Measurements from ENCODE around the gene CASS4. TPM values are rescaled to one million over a fixed set of nuclear protein-coding genes. Genes with fewer than 3 reads are reported as not detected.

CASS4 gene
- polyA plus RNA-seq, 1 donor (not counting 4 experiments of a cell fraction or from before 2014, with no cell fraction given) = 0.01 TPM

DNA sequence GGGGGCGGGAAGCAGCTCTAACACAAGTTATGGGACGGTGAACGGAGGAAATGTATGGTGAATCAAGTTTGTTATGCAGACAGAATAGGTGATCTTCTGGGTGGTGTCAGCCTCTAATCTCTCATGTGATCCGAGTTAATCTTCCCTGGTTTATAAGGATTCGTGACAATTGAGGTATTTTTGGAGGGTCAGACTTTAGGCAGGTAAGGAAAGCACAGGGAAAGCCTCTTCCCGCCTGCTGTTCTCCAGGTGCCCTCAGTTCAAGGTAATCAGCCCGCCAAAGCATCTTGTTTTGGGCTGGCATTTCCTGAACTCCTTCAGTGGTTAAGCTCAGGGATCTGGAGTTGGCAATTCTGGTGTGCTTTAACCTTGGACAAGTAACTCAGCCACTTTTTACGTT, 18.4 kb upstream of the CASS4 start:
- Histone ChIP-seq H3K79me2 (ENCODE audit: control insufficient read depth, insufficient read depth, low read length) (peaks cover 65% of the 10 kb centered on the region), H3K4me1 (ENCODE audit: control insufficient read depth, extremely low read depth, insufficient read depth, low read length) (peaks cover 13% of the 10 kb centered on the region), H3K4me3 (ENCODE audit: control insufficient read depth in 2 of 3, extremely low read depth in 1 of 3, insufficient read depth in 2 of 3, low read depth in 1 of 3, low read length in 3 of 3) (peak overlapping the region; percentile 70 to 92 (median 90)), H3K27ac (ENCODE audit: control insufficient read depth, insufficient read depth, low read length) (no peak overlapping the region), H3K27me3 (ENCODE audit: control insufficient read depth, extremely low read depth, insufficient read depth, low read length) (no peaks in the 10 kb centered on the region), H3K9ac (ENCODE audit: control insufficient read depth, extremely low read depth, insufficient read depth, low read length) (peak overlapping the region; percentile 91), H3K9me3 (ENCODE audit: control insufficient read depth, low read depth, low read length) (no peaks in the 10 kb centered on the region), H3K4me2 (ENCODE audit: control insufficient read depth, extremely low read depth, insufficient read depth, low read depth, low read length) (peak overlapping the region; percentile 75), H3K9me1 (ENCODE audit: control insufficient read depth, extremely low read depth, insufficient read depth, low read length) (no peaks in the 10 kb centered on the region), H4K20me1 (ENCODE audit: control insufficient read depth, extremely low read depth, insufficient read depth, low read length) (no peaks in the 10 kb centered on the region), H2AFZ (ENCODE audit: control insufficient read depth, low read length) (no peak overlapping the region), H3K36me3 (ENCODE audit: control insufficient read depth in 2 of 2, extremely low read depth in 1 of 2, insufficient read depth in 2 of 2, low read length in 2 of 2) (peaks cover 13 to 22% of the 10 kb centered on the region in 2 experiments)
- TF ChIP-seq CTCF (optimal IDR thresholded peaks at IDR 0.05 in 1 of 3, IDR thresholded peaks at IDR 0.05 in 1 of 3, conservative IDR thresholded peaks at IDR 0.05 in 1 of 3; ENCODE audit: extremely low read depth in 1 of 3, insufficient read depth in 2 of 3, low read length in 3 of 3) (no peak), EZH2 (IDR thresholded peaks at IDR 0.05; ENCODE audit: low read length) (no peak)
- no peak for DNase-seq (ENCODE audit: low read depth, low spot score)
- no peak for FAIRE-seq
- dilution Hi-C loops (cut with MboI; ENCODE audit: extremely low pct_ligation_motif_present, low sequenced_read_pairs) = no loop called here

- FAIRE-seq = no peak
- TF ChIP-seq CTCF (optimal IDR thresholded peaks at IDR 0.05 in 1 of 3, IDR thresholded peaks at IDR 0.05 in 1 of 3, conservative IDR thresholded peaks at IDR 0.05 in 1 of 3; ENCODE audit: extremely low read depth in 1 of 3, insufficient read depth in 2 of 3, low read length in 3 of 3) = no peak
- no peak for TF ChIP-seq EZH2 (IDR thresholded peaks at IDR 0.05; ENCODE audit: low read length)
Observed at GRCh38 chr20:56395166-56395565, 16.9 kb upstream of the CASS4 start.

More at GRCh38 chr20:56395166-56395565, 16.9 kb upstream of the CASS4 start:
- H3K27me3 ChIP-seq (ENCODE audit: control insufficient read depth, extremely low read depth, insufficient read depth, low read length) = no peaks in the 10 kb centered on the region
- dilution Hi-C loops (cut with MboI; ENCODE audit: extremely low pct_ligation_motif_present, low sequenced_read_pairs) = no loop called here
- no peak overlapping the region for H3K27ac ChIP-seq (ENCODE audit: control insufficient read depth, insufficient read depth, low read length)
- no peak overlapping the region for H3K9ac ChIP-seq (ENCODE audit: control insufficient read depth, extremely low read depth, insufficient read depth, low read length)
- H2AFZ ChIP-seq (ENCODE audit: control insufficient read depth, low read length) = no peak overlapping the region
- no peaks in the 10 kb centered on the region for H3K9me3 ChIP-seq (ENCODE audit: control insufficient read depth, low read depth, low read length)
- peaks cover 13% of the 10 kb centered on the region for H3K4me1 ChIP-seq (ENCODE audit: control insufficient read depth, extremely low read depth, insufficient read depth, low read length)
- DNase-seq (ENCODE audit: low read depth, low spot score) = no peak
- H3K79me2 ChIP-seq (ENCODE audit: control insufficient read depth, insufficient read depth, low read length) = peaks cover 50% of the 10 kb centered on the region
- H3K9me1 ChIP-seq (ENCODE audit: control insufficient read depth, extremely low read depth, insufficient read depth, low read length) = no peaks in the 10 kb centered on the region
- H3K4me2 ChIP-seq (ENCODE audit: control insufficient read depth, extremely low read depth, insufficient read depth, low read depth, low read length) = no peak overlapping the region
- H3K36me3 ChIP-seq (ENCODE audit: control insufficient read depth in 2 of 2, extremely low read depth in 1 of 2, insufficient read depth in 2 of 2, low read length in 2 of 2) = peaks cover 17 to 27% of the 10 kb centered on the region in 2 experiments
- no peaks in the 10 kb centered on the region for H4K20me1 ChIP-seq (ENCODE audit: control insufficient read depth, extremely low read depth, insufficient read depth, low read length)
- H3K4me3 ChIP-seq (ENCODE audit: control insufficient read depth in 2 of 3, extremely low read depth in 1 of 3, insufficient read depth in 2 of 3, low read depth in 1 of 3, low read length in 3 of 3) = no peak overlapping the region

Measured in keratinocyte (primary cell).